PC-3 (cell line): Measurements from ENCODE around the gene LRFN4.

Source experiments
- EZH2 ChIP-seq: fragments of 300-600 bp; sonication (generic); IDR thresholded peaks from one replicate; pipeline ENCODE4 v1.6.1; 2017; ENCODE audit warnings: antibody characterized with exemption, mild to moderate bottlenecking, low read length; ENCODE audit not compliant: unreplicated experiment
- TF ChIP-seq, protein P1 (sequence below): fragments of 300-600 bp; sonication (generic); conservative IDR thresholded peaks from 2 replicates; pipeline ENCODE4 v1.5.1; 2017; ENCODE audit warnings: antibody characterized with exemption, low read depth, mild to moderate bottlenecking, low read length

GRCh38 chr11:66809592-66809991 is 47.3 kb upstream of the LRFN4 start:
- TF ChIP-seq, protein P1, sequence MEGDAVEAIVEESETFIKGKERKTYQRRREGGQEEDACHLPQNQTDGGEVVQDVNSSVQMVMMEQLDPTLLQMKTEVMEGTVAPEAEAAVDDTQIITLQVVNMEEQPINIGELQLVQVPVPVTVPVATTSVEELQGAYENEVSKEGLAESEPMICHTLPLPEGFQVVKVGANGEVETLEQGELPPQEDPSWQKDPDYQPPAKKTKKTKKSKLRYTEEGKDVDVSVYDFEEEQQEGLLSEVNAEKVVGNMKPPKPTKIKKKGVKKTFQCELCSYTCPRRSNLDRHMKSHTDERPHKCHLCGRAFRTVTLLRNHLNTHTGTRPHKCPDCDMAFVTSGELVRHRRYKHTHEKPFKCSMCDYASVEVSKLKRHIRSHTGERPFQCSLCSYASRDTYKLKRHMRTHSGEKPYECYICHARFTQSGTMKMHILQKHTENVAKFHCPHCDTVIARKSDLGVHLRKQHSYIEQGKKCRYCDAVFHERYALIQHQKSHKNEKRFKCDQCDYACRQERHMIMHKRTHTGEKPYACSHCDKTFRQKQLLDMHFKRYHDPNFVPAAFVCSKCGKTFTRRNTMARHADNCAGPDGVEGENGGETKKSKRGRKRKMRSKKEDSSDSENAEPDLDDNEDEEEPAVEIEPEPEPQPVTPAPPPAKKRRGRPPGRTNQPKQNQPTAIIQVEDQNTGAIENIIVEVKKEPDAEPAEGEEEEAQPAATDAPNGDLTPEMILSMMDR = no peak
- no peak for TF ChIP-seq EZH2
